Neural progenitor cell (in vitro differentiated cells): ENCODE results near the gene NTM. TPM values are rescaled to one million over a fixed set of nuclear protein-coding genes. Genes with fewer than 3 reads are reported as not detected.

Experiments used
- DNase-seq: peaks from one replicate; pipeline ENCODE4 v3.0.0-alpha.2; 2016; ENCODE audit warnings: low spot score
- H2AFZ ChIP-seq: fragments of 200-600 bp; sonication (generic); replicated peaks from 2 replicates; pipeline ENCODE4 v1.6.1; 2016; ENCODE audit warnings: antibody characterized with exemption
- H3F3A ChIP-seq: fragments of 200-600 bp; sonication (generic); 2 replicates; pipeline ENCODE4 v1.6.1; 2016; ENCODE audit warnings: antibody characterized with exemption, low read depth
- H3K27ac ChIP-seq: fragments of 200-600 bp; sonication (generic); 2 replicates; pipeline ENCODE4 v1.5.1; 2016; ENCODE audit warnings: mild to moderate bottlenecking
- H3K27me3 ChIP-seq: fragments of 200-600 bp; sonication (generic); 2 replicates; pipeline ENCODE4 v1.6.1; 2016; ENCODE audit warnings: mild to moderate bottlenecking, moderate library complexity
- H3K36me3 ChIP-seq: fragments of 200-600 bp; sonication (generic); 2 replicates; pipeline ENCODE4 v1.5.1; 2016
- H3K4me1 ChIP-seq: fragments of 200-600 bp; sonication (generic); 2 replicates; pipeline ENCODE4 v1.6.1; 2016; ENCODE audit warnings: mixed run types
- H3K4me2 ChIP-seq: fragments of 200-600 bp; sonication (generic); 2 replicates; pipeline ENCODE4 v1.6.1; 2016
- H3K4me3 ChIP-seq: fragments of 200-600 bp; sonication (generic); 2 replicates; pipeline ENCODE4 v1.5.1; 2016
- H3K79me2 ChIP-seq: fragments of 200-600 bp; sonication (generic); 2 replicates; pipeline ENCODE4 v1.6.1; 2016; ENCODE audit warnings: low read depth
- H3K9ac ChIP-seq: fragments of 200-600 bp; sonication (generic); 2 replicates; pipeline ENCODE4 v1.6.1; 2016
- H3K9me3 ChIP-seq: fragments of 200-600 bp; sonication (generic); 2 replicates; pipeline ENCODE4 v1.5.1; 2016; ENCODE audit warnings: low read depth
- H4K20me1 ChIP-seq: fragments of 200-600 bp; sonication (generic); 2 replicates; pipeline ENCODE4 v1.6.1; 2016; ENCODE audit warnings: low read depth
- H3K27ac Mint-ChIP-seq: 3 replicates; pipeline ENCODE4 v1.8.0; 2021; ENCODE audit warnings: mixed read lengths
- H3K27me3 Mint-ChIP-seq: 2 replicates; pipeline ENCODE4 v1.8.0; 2022; ENCODE audit warnings: low read depth, mild to moderate bottlenecking, inconsistent platforms, moderate library complexity, mixed read lengths; ENCODE audit not compliant: insufficient read depth
- H3K36me3 Mint-ChIP-seq: 3 replicates; pipeline ENCODE4 v1.8.0; 2021; ENCODE audit warnings: mixed read lengths
- H3K4me1 Mint-ChIP-seq: 3 replicates; pipeline ENCODE4 v1.8.0; 2021; ENCODE audit warnings: mixed read lengths
- H3K4me3 Mint-ChIP-seq: 3 replicates; pipeline ENCODE4 v1.8.0; 2021; ENCODE audit warnings: mild to moderate bottlenecking, moderate library complexity, mixed read lengths
- H3K9me3 Mint-ChIP-seq: 3 replicates; pipeline ENCODE4 v1.8.0; 2020; ENCODE audit warnings: mixed read lengths
- CTCF ChIP-seq: fragments of 200-600 bp; sonication (generic); IDR thresholded peaks from 2 replicates; pipeline ENCODE4 v1.5.1; 2017; ENCODE audit warnings: antibody characterized with exemption, mild to moderate bottlenecking
- EZH2 ChIP-seq: fragments of 200-600 bp; sonication (generic); IDR thresholded peaks from 2 replicates; pipeline ENCODE4 v1.6.1; 2017; ENCODE audit warnings: antibody characterized with exemption, mild to moderate bottlenecking, moderate library complexity
- EZH2phosphoT487 ChIP-seq: fragments of 200-600 bp; sonication (generic); IDR thresholded peaks from 2 replicates; pipeline ENCODE4 v1.6.1; 2017; ENCODE audit warnings: antibody characterized with exemption
- total RNA-seq: library from RNA; depleted of rRNA; stranded (reverse); fragments of >200 nt; gene quantifications from 2 replicates; pipeline ENCODE4 v1.2.3, GENCODE V29; 2015; ENCODE audit warnings: low replicate concordance

The NTM gene
- total RNA-seq, 1 donor from 2014 or later, result 4.3 TPM

DNA sequence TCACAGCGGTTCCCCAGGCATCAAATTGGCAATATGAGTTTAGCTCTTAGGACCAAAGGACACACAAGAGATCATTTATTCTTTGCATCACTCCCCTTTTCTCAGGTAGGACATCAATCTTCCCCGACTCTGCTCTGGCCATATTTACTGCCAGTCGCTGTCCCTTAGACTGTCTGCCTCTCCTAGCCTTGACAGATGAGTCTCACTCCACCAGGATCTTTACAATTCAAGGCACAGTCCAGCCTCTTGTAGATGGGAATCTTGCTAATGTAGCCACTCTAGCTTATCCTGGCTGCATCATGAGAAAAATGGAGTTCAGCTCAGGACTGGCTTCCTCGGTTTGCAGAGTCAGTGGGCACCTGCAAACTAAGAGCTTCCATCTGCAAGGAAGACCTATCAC is 915.2 kb downstream of the NTM start:
- Histone ChIP-seq H3K27ac (no peak overlapping the region), H3K36me3 (no peaks in the 10 kb centered on the region), H2AFZ (no peak overlapping the region), H3F3A (no peaks in the 10 kb centered on the region), H3K9me3 (no peaks in the 10 kb centered on the region), H3K27me3 (no peaks in the 10 kb centered on the region), H3K4me2 (no peak overlapping the region), H3K9ac (no peak overlapping the region), H3K79me2 (no peaks in the 10 kb centered on the region), H4K20me1 (no peaks in the 10 kb centered on the region), H3K4me3 (no peak overlapping the region), H3K4me1 (no peaks in the 10 kb centered on the region)
- no peaks in the 10 kb centered on the region for H3K9me3 Mint-ChIP-seq
- no peak for DNase-seq
- H3K4me3 Mint-ChIP-seq, result no peak overlapping the region
- TF ChIP-seq EZH2 (no peak), CTCF (no peak), EZH2phosphoT487 (no peak)
- no peaks in the 10 kb centered on the region for H3K36me3 Mint-ChIP-seq
- H3K4me1 Mint-ChIP-seq, result no peaks in the 10 kb centered on the region
- peaks cover 2% of the 10 kb centered on the region for H3K27me3 Mint-ChIP-seq
- H3K27ac Mint-ChIP-seq, result no peak overlapping the region

- no peak for DNase-seq
- Histone ChIP-seq H3K79me2 (no peaks in the 10 kb centered on the region), H3K27ac (no peak overlapping the region), H3K36me3 (no peaks in the 10 kb centered on the region), H3K9ac (no peak overlapping the region), H3K4me3 (no peak overlapping the region), H3K4me2 (no peak overlapping the region), H3K9me3 (no peaks in the 10 kb centered on the region), H2AFZ (no peak overlapping the region), H4K20me1 (no peaks in the 10 kb centered on the region), H3K27me3 (no peaks in the 10 kb centered on the region), H3F3A (no peaks in the 10 kb centered on the region), H3K4me1 (no peaks in the 10 kb centered on the region)
- TF ChIP-seq EZH2, result no peak
- no peak for TF ChIP-seq CTCF
- Mint-ChIP-seq H3K27me3 (peaks cover 2% of the 10 kb centered on the region), H3K27ac (no peak overlapping the region), H3K36me3 (no peaks in the 10 kb centered on the region), H3K9me3 (no peaks in the 10 kb centered on the region), H3K4me3 (no peak overlapping the region), H3K4me1 (no peaks in the 10 kb centered on the region)
These were observed 915.7 kb downstream of the NTM start for GRCh38 chr11:132286106-132286505.

- Histone ChIP-seq H3K36me3 (no peaks in the 10 kb centered on the region), H4K20me1 (no peaks in the 10 kb centered on the region), H2AFZ (no peak overlapping the region), H3K27me3 (no peaks in the 10 kb centered on the region), H3K27ac (no peak overlapping the region), H3K9ac (no peak overlapping the region), H3K4me2 (no peak overlapping the region), H3K9me3 (no peaks in the 10 kb centered on the region), H3K4me3 (no peak overlapping the region), H3K79me2 (no peaks in the 10 kb centered on the region), H3K4me1 (no peaks in the 10 kb centered on the region), H3F3A (no peaks in the 10 kb centered on the region)
- H3K27me3 Mint-ChIP-seq, result peaks cover 2% of the 10 kb centered on the region
- H3K27ac Mint-ChIP-seq, result no peak overlapping the region
- no peaks in the 10 kb centered on the region for H3K36me3 Mint-ChIP-seq
- no peak overlapping the region for H3K4me3 Mint-ChIP-seq
- H3K9me3 Mint-ChIP-seq, result no peaks in the 10 kb centered on the region
- no peaks in the 10 kb centered on the region for H3K4me1 Mint-ChIP-seq
- no peak for DNase-seq
- TF ChIP-seq EZH2, result no peak
- TF ChIP-seq CTCF, result no peak
- no peak for TF ChIP-seq EZH2phosphoT487
These were observed 917.6 kb downstream of the NTM start for GRCh38 chr11:132288036-132288435.
